ENCODE measurements around the gene ESPN.

The ESPN gene

GRCh38 chr1:6503884-6504602, 79.5 kb downstream of the ESPN start:
- H3K4me1 ChIP-seq = peaks cover 5 to 52% (median 38%) of the 10 kb centered on the region in 4 donors
- peaks cover 0 to 15% of the 10 kb centered on the region in 2 donors for H3K27me3 ChIP-seq
- no peak overlapping the region for H3K4me3 ChIP-seq
- DNase-seq = no peak
- H3K27ac ChIP-seq = no peak overlapping the region
- intact Hi-C loops (cut with DNase I; ENCODE audit: low total_unique reads) = no loop called here
- no peaks in the 10 kb centered on the region for H3K9me3 ChIP-seq
- no peaks in the 10 kb centered on the region for H3K36me3 ChIP-seq
- TF ChIP-seq CTCF (IDR thresholded peaks at IDR 0.05) = no peak

GRCh38 chr1:6504887-6505286, 80.3 kb downstream of the ESPN start:
- no peak for TF ChIP-seq CTCF (IDR thresholded peaks at IDR 0.05)

GRCh38 chr1:6505367-6506209, 81.0 kb downstream of the ESPN start:
- Histone ChIP-seq H3K36me3 (no peaks in the 10 kb centered on the region), H3K9me3 (no peaks in the 10 kb centered on the region), H3K4me3 (no peak overlapping the region), H3K4me1 (peaks cover 5 to 39% (median 30%) of the 10 kb centered on the region in 4 donors), H3K27ac (no peak overlapping the region), H3K27me3 (peaks cover 0 to 17% of the 10 kb centered on the region in 2 donors)
- DNase-seq = no peak
- no peak for TF ChIP-seq CTCF (IDR thresholded peaks at IDR 0.05)
- intact Hi-C loops (cut with DNase I; ENCODE audit: low total_unique reads) = no loop called here

More at GRCh38 chr1:6504887-6505286, 80.3 kb downstream of the ESPN start:
- Histone ChIP-seq H3K9me3 (no peaks in the 10 kb centered on the region), H3K4me3 (no peak overlapping the region), H3K27me3 (peaks cover 0 to 17% of the 10 kb centered on the region in 2 donors), H3K27ac (no peak overlapping the region), H3K4me1 (peaks cover 5 to 45% (median 36%) of the 10 kb centered on the region in 4 donors), H3K36me3 (no peaks in the 10 kb centered on the region)
- no peak for DNase-seq
- intact Hi-C loops (cut with DNase I; ENCODE audit: low total_unique reads) = no loop called here

- Histone ChIP-seq H3K27me3 (peaks cover 0 to 17% of the 10 kb centered on the region in 2 donors), H3K4me3 (no peak overlapping the region), H3K36me3 (no peaks in the 10 kb centered on the region), H3K9me3 (no peaks in the 10 kb centered on the region), H3K27ac (no peak overlapping the region), H3K4me1 (peaks cover 5 to 31% (median 22%) of the 10 kb centered on the region in 4 donors)
- intact Hi-C loops (cut with DNase I; ENCODE audit: low total_unique reads) = no loop called here
- no peak for TF ChIP-seq CTCF (IDR thresholded peaks at IDR 0.05)
- DNase-seq = no peak
Measured at GRCh38 chr1:6506210-6507036, 81.8 kb downstream of the ESPN start.

GRCh38 chr1:6507037-6507428, 82.5 kb downstream of the ESPN start:
- Histone ChIP-seq H3K9me3 (no peaks in the 10 kb centered on the region), H3K4me1 (peaks cover 5 to 25% (median 16%) of the 10 kb centered on the region in 4 donors), H3K36me3 (no peaks in the 10 kb centered on the region), H3K4me3 (no peak overlapping the region), H3K27ac (no peak overlapping the region), H3K27me3 (peaks cover 0 to 17% of the 10 kb centered on the region in 2 donors)
- DNase-seq = no peak
- intact Hi-C loops (cut with DNase I; ENCODE audit: low total_unique reads) = no loop called here
- TF ChIP-seq CTCF (IDR thresholded peaks at IDR 0.05) = no peak
